Prostate gland (tissue), 2 donors: ENCODE results near the gene LGR4. TPM values are rescaled to one million over a fixed set of nuclear protein-coding genes. Genes with fewer than 3 reads are reported as not detected.

ENCODE experiments used
- DNase-seq: peaks from one replicate; pipeline ENCODE4 v3.0.0-alpha.2; 2019; ENCODE audit warnings: low spot score
- H3K27ac ChIP-seq, 2 donors: fragments of 200-600 bp; sonication (generic); 2 replicates each; pipeline ENCODE4 v1.5.1; 2017 to 2019
- H3K27me3 ChIP-seq: fragments of 200-600 bp; sonication (generic); replicated peaks from 2 replicates; pipeline ENCODE4 v1.5.1; 2019; ENCODE audit not compliant: insufficient read depth
- H3K36me3 ChIP-seq, 2 donors: fragments of 200-600 bp; sonication (generic); 1 replicate in 1 of 2; 2 replicates in 1 of 2; pipeline versions ENCODE4 v1.5.1 to v1.8.1; 2017 to 2019
- H3K4me1 ChIP-seq: fragments of 200-600 bp; sonication (generic); replicated peaks from 2 replicates; pipeline ENCODE4 v1.5.1; 2019
- H3K4me3 ChIP-seq, 2 donors: fragments of 200-600 bp; sonication (generic); 2 replicates each; pipeline ENCODE4 v1.5.1; 2017 to 2019
- H3K9me3 ChIP-seq: fragments of 200-600 bp; sonication (generic); 2 replicates; pipeline ENCODE4 v1.5.1; 2017
- POLR2A ChIP-seq: fragments of 450-650 bp; IDR thresholded peaks from one replicate; pipeline ENCODE4 v1.6.1; 2016; ENCODE audit warnings: antibody characterized with exemption, mild to moderate bottlenecking
- POLR2AphosphoS5 ChIP-seq: sonication (generic); formaldehyde crosslinking; IDR thresholded peaks from one replicate; pipeline ENCODE4 v1.6.1; 2017; ENCODE audit warnings: antibody characterized with exemption
- WGBS: methylation state at CpG from one replicate; pipeline ENCODE4 v1.1.5; 2018; 5-methylcytosine and 5-hydroxymethylcytosine counted together
- intact Hi-C: fragments of 100-400 bp; cut with DNase I; formaldehyde crosslinking; loops from one replicate; pipeline ENCODE4 v1.14.2; 2022
- total RNA-seq, 2 donors: library from RNA; depleted of rRNA; stranded (reverse); fragments of >200 nt; gene quantifications; one replicate each; pipeline ENCODE4 v1.1.0, GENCODE V29; 2016
- TF ChIP-seq, protein P1 (sequence below), 4 experiments: fragments of 200-600 bp in 2 of 4; fragments of 450-650 bp in 2 of 4; sonication (generic) in 2 of 4; IDR thresholded peaks; 1 replicate in 3 of 4; 2 replicates in 1 of 4; pipeline ENCODE4 v1.5.1; 2016 to 2019; ENCODE audit warnings: antibody characterized with exemption in 4 of 4, mild to moderate bottlenecking in 2 of 4, moderate library complexity in 2 of 4

LGR4 gene
- total RNA-seq, 2 donors from 2014 or later, result 49.2 to 97.2 TPM

DNA sequence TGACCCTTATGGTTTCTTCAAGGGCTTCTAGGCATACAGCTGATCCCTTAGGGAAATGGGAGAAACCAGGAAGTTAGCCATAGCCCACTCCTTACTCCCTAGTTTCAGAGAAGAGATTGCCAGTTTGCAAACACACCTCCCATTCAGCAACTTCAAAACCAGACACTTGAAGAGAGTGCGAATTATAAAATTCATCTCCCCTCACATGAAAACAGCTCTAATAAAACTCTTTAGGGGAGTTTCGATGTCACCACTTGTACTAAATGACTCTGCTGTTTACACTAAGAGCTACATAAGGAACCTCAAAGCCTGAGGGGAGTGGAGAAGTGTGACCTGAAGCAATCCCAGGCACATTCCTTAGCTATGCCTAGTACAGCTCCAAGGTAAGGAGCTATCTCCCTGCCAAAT, 8.3 kb downstream of the LGR4 start:
- TF ChIP-seq POLR2A (no peak), POLR2AphosphoS5 (no peak)
- TF ChIP-seq, protein P1, sequence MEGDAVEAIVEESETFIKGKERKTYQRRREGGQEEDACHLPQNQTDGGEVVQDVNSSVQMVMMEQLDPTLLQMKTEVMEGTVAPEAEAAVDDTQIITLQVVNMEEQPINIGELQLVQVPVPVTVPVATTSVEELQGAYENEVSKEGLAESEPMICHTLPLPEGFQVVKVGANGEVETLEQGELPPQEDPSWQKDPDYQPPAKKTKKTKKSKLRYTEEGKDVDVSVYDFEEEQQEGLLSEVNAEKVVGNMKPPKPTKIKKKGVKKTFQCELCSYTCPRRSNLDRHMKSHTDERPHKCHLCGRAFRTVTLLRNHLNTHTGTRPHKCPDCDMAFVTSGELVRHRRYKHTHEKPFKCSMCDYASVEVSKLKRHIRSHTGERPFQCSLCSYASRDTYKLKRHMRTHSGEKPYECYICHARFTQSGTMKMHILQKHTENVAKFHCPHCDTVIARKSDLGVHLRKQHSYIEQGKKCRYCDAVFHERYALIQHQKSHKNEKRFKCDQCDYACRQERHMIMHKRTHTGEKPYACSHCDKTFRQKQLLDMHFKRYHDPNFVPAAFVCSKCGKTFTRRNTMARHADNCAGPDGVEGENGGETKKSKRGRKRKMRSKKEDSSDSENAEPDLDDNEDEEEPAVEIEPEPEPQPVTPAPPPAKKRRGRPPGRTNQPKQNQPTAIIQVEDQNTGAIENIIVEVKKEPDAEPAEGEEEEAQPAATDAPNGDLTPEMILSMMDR (IDR thresholded peaks at IDR 0.05), result no peak
- peak overlapping the region; percentile 32 to 37 for H3K27ac ChIP-seq
- H3K4me3 ChIP-seq, result no peak overlapping the region
- DNase-seq, result no peak
- intact Hi-C loops, result no loop called here
- WGBS, result 23% methylated on average over 2 of the region's 2 CpGs
- H3K36me3 ChIP-seq, result no peaks in the 10 kb centered on the region
- no peaks in the 10 kb centered on the region for H3K4me1 ChIP-seq
- no peaks in the 10 kb centered on the region for H3K9me3 ChIP-seq
- H3K27me3 ChIP-seq, result no peaks in the 10 kb centered on the region

DNA sequence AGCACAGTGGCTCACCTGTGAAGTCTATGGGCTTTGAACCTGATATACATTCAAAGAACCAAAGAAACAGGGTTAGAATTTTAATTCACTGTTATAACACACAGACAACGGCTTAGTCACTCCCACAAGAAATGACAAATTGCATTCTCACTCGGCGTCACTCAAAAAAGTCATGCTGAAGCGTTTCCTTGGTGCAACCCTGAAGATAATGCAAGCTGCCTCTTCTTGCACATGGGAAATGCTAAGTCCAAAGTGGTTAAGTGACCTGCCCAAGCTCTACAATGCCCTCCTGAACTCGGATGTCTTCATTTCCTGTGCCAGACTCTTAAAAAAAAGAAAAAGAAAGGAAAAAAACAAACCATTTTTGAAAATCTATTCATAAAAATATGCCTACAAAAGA, 10.0 kb downstream of the LGR4 start:
- Histone ChIP-seq H3K4me1 (no peaks in the 10 kb centered on the region), H3K27ac (no peak overlapping the region), H3K27me3 (no peaks in the 10 kb centered on the region), H3K9me3 (no peaks in the 10 kb centered on the region), H3K4me3 (no peak overlapping the region), H3K36me3 (no peaks in the 10 kb centered on the region)
- no peak for DNase-seq
- 87% methylated on average over 5 of the region's 5 CpGs for WGBS
- TF ChIP-seq POLR2A, result no peak
- TF ChIP-seq, protein P1 (IDR thresholded peaks at IDR 0.05), result no peak
- no peak for TF ChIP-seq POLR2AphosphoS5
- intact Hi-C loops, result no loop called here

DNA sequence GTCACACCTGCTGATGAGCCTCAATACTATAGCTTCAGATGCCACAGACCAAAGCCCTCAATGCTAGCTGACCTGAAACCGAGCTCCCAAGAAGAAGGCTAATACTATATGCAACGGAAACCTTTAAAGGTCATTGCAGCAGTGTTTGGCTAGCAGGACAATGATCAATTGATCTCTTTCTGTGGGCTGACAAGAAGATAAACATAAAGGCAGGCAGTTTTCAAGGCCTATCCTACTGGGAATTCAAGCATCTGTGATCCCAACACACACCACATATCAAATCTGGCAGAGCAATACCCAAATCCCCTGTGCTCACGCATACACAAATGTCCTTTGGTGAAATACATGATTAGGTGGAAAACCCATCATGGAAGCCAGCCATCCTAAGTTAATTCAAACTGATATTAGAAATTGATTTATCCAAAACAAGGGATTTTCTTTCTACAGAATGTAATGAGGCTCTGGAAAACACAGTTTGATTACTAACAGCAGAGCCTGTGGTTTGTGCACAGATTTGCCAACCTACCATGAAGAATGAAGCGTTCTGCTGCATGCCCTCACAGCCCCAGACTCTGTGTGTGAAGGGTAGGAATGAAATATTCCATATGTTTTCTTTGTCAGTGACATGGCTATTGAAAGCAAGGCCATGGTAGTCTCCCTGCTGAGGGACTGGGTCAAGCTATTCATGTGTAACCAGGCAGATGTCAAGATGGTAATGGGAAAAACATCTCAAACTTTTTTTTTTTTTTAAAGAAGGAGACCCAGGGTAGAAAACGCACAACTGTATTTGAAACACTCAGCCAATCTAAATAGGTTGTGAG, 12.2 kb downstream of the LGR4 start:
- H3K4me1 ChIP-seq, result no peaks in the 10 kb centered on the region
- intact Hi-C loops, result no loop called here
- 93% methylated on average over 5 of the region's 5 CpGs for WGBS
- DNase-seq, result no peak
- H3K36me3 ChIP-seq, result no peaks in the 10 kb centered on the region
- H3K4me3 ChIP-seq, result no peak overlapping the region
- H3K27ac ChIP-seq, result no peak overlapping the region
- no peaks in the 10 kb centered on the region for H3K9me3 ChIP-seq
- H3K27me3 ChIP-seq, result no peaks in the 10 kb centered on the region
- TF ChIP-seq POLR2A (no peak), POLR2AphosphoS5 (no peak)
- TF ChIP-seq, protein P1 (IDR thresholded peaks at IDR 0.05), result no peak

DNA sequence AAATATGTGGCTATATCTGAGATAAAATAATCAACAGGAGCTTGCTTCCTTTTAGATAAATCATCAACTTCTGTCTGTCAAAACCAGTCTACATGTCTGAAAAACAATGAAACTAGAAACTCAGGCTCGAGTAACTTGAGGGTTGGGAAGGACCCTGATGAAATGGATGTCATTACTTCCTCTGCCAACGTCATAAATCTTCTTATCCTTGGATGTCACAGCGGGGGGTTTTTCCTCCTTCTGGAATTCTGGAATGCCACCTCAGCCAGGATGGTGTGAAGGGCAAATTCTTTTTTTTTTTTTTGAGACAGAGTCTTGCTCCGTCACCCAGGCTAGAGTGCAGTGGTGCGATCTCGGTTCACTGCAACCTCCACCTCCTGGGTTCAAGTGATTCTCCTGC, 13.4 kb downstream of the LGR4 start:
- no peak for TF ChIP-seq POLR2AphosphoS5
- TF ChIP-seq POLR2A, result no peak
- TF ChIP-seq, protein P1 (IDR thresholded peaks at IDR 0.05), result no peak
- Histone ChIP-seq H3K27me3 (no peaks in the 10 kb centered on the region), H3K9me3 (no peaks in the 10 kb centered on the region), H3K36me3 (no peaks in the 10 kb centered on the region), H3K4me1 (no peaks in the 10 kb centered on the region), H3K27ac (no peak overlapping the region), H3K4me3 (no peak overlapping the region)
- DNase-seq, result no peak
- intact Hi-C loops, result no loop called here
- WGBS, result 70% methylated on average over 6 of the region's 6 CpGs

DNA sequence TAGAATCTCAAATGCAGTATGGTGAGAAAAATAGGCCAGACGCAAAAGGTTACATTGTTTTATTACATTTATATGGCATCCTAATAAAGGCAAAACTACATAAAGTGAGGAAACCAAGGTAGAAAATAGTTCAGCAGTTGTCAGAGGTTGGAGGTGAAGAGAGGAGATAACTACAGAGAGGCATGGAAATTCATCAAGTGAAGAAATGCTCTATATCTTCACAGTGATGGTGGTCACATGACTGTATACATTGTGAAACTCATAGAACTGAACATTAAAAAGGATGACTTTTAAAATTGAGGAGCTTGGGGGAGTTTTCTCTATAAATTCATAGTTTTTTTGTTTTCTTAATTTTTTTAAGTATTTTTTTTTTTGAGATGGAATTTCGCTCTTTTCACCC, 14.4 kb downstream of the LGR4 start:
- no peaks in the 10 kb centered on the region for H3K36me3 ChIP-seq
- H3K4me1 ChIP-seq, result no peaks in the 10 kb centered on the region
- H3K27me3 ChIP-seq, result no peaks in the 10 kb centered on the region
- intact Hi-C loops, result no loop called here
- TF ChIP-seq POLR2A (no peak), POLR2AphosphoS5 (no peak)
- TF ChIP-seq, protein P1 (IDR thresholded peaks at IDR 0.05), result no peak
- no peak overlapping the region for H3K27ac ChIP-seq
- H3K9me3 ChIP-seq, result no peaks in the 10 kb centered on the region
- H3K4me3 ChIP-seq, result no peak overlapping the region
- DNase-seq, result no peak
- 93% methylated on average over 2 of the region's 2 CpGs for WGBS
